GM23338 (cell line): Measurements from ENCODE around the gene TEKTIP1. TPM values are rescaled to one million over a fixed set of nuclear protein-coding genes. Genes with fewer than 3 reads are reported as not detected.

Experiments used
- ATAC-seq: fragments of 200-7000 bp; cut with Tn5 transposase; 3 replicates; pipeline ENCODE4 v1.9.1; 2020
- DNase-seq: peaks from one replicate; pipeline ENCODE4 v3.0.0-alpha.2; 2015; ENCODE audit warnings: low spot score
- H2AFZ ChIP-seq: fragments of 200-600 bp; sonication (generic); 2 replicates; pipeline ENCODE4 v1.8.0; 2016; ENCODE audit warnings: antibody characterized with exemption, mild to moderate bottlenecking, moderate library complexity
- H3F3A ChIP-seq: fragments of 200-600 bp; sonication (generic); replicated peaks from 2 replicates; pipeline ENCODE4 v1.8.0; 2017; ENCODE audit warnings: antibody characterized with exemption, mixed run types, low read depth
- H3K27ac ChIP-seq: fragments of 200-600 bp; sonication (generic); 2 replicates; pipeline ENCODE4 v1.6.1; 2016; ENCODE audit warnings: low read depth
- H3K27me3 ChIP-seq: fragments of 200-600 bp; sonication (generic); 2 replicates; pipeline ENCODE4 v1.8.0; 2016; ENCODE audit warnings: mild to moderate bottlenecking, mixed run types, moderate library complexity; ENCODE audit not compliant: insufficient read depth
- H3K36me3 ChIP-seq: fragments of 200-600 bp; sonication (generic); 2 replicates; pipeline ENCODE4 v1.8.0; 2016; ENCODE audit warnings: mild to moderate bottlenecking; ENCODE audit not compliant: insufficient read depth
- H3K4me1 ChIP-seq: fragments of 200-600 bp; sonication (generic); 2 replicates; pipeline ENCODE4 v1.8.0; 2016; ENCODE audit warnings: mild to moderate bottlenecking, moderate library complexity; ENCODE audit not compliant: insufficient read depth
- H3K4me2 ChIP-seq: fragments of 200-600 bp; sonication (generic); 2 replicates; pipeline ENCODE4 v1.7.1; 2017; ENCODE audit warnings: mixed run types
- H3K4me3 ChIP-seq: fragments of 200-600 bp; sonication (generic); 2 replicates; pipeline ENCODE4 v1.6.1; 2016; ENCODE audit warnings: mixed run types
- H3K79me2 ChIP-seq: fragments of 200-600 bp; sonication (generic); replicated peaks from 2 replicates; pipeline ENCODE4 v1.8.0; 2017; ENCODE audit warnings: mild to moderate bottlenecking; ENCODE audit not compliant: insufficient read depth
- H3K9me2 ChIP-seq: fragments of 200-600 bp; sonication (generic); 2 replicates; pipeline ENCODE4 v1.8.0; 2017; ENCODE audit not compliant: insufficient read depth
- H4K20me1 ChIP-seq: fragments of 200-600 bp; sonication (generic); replicated peaks from 2 replicates; pipeline ENCODE4 v1.8.0; 2017; ENCODE audit warnings: mild to moderate bottlenecking; ENCODE audit not compliant: insufficient read depth
- H3K27ac Mint-ChIP-seq: 2 replicates; pipeline ENCODE4 v1.8.0; 2020; ENCODE audit warnings: inconsistent platforms, mild to moderate bottlenecking, moderate library complexity, mixed read lengths
- H3K27me3 Mint-ChIP-seq: 3 replicates; pipeline ENCODE4 v1.8.0; 2022; ENCODE audit warnings: low read depth, mild to moderate bottlenecking, moderate library complexity, mixed read lengths, inconsistent platforms; ENCODE audit not compliant: insufficient read depth, poor library complexity
- H3K36me3 Mint-ChIP-seq: 3 replicates; pipeline ENCODE4 v1.8.0; 2021; ENCODE audit warnings: low read depth, mild to moderate bottlenecking, inconsistent platforms, moderate library complexity, mixed read lengths
- H3K4me1 Mint-ChIP-seq: 3 replicates; pipeline ENCODE4 v1.8.0; 2020; ENCODE audit warnings: mild to moderate bottlenecking, inconsistent platforms, mixed read lengths
- H3K4me3 Mint-ChIP-seq: 3 replicates; pipeline ENCODE4 v1.8.0; 2021; ENCODE audit warnings: moderate library complexity, mild to moderate bottlenecking, inconsistent platforms, mixed read lengths
- H3K9me3 Mint-ChIP-seq: 3 replicates; pipeline ENCODE4 v1.8.0; 2020; ENCODE audit warnings: moderate library complexity, mild to moderate bottlenecking, inconsistent platforms, mixed read lengths
- CREB1 ChIP-seq: fragments of 250-450 bp; sonication (Bioruptor Pico); IDR thresholded peaks from 2 replicates; pipeline ENCODE4 v1.5.0; 2020; ENCODE audit warnings: low read depth, mild to moderate bottlenecking, moderate library complexity
- CTCF ChIP-seq, 2 experiments: fragments of 200-600 bp in 1 of 2; sonication (generic) in 1 of 2; conservative IDR thresholded peaks; 2 replicates each; pipeline versions ENCODE4 v1.5.1 to v1.6.1; 2016 to 2017; ENCODE audit warnings: antibody characterized with exemption in 2 of 2, low read depth in 2 of 2, mild to moderate bottlenecking in 2 of 2, moderate library complexity in 1 of 2
- EZH2 ChIP-seq: fragments of 200-600 bp; sonication (generic); IDR thresholded peaks from one replicate; pipeline ENCODE4 v1.8.0; 2017; ENCODE audit warnings: antibody characterized with exemption, mild to moderate bottlenecking, low read depth; ENCODE audit not compliant: unreplicated experiment
- EZH2phosphoT487 ChIP-seq: fragments of 200-600 bp; sonication (generic); IDR thresholded peaks from one replicate; pipeline ENCODE4 v1.8.1; 2018; ENCODE audit warnings: antibody characterized with exemption; ENCODE audit not compliant: unreplicated experiment
- JUNB ChIP-seq: IDR thresholded peaks from one replicate; pipeline ENCODE4 v1.6.1; 2016; ENCODE audit warnings: antibody characterized with exemption; ENCODE audit not compliant: unreplicated experiment
- NANOG ChIP-seq: IDR thresholded peaks from 2 replicates; pipeline ENCODE4 v1.6.1; 2016; ENCODE audit warnings: antibody characterized with exemption, borderline replicate concordance
- POLR2AphosphoS5 ChIP-seq: IDR thresholded peaks from 2 replicates; pipeline ENCODE4 v1.6.1; 2016; ENCODE audit warnings: antibody characterized with exemption, low read depth
- REST ChIP-seq: IDR thresholded peaks from one replicate; pipeline ENCODE4 v1.6.1; 2018; ENCODE audit warnings: antibody characterized with exemption; ENCODE audit not compliant: unreplicated experiment
- STAT1 ChIP-seq: IDR thresholded peaks from one replicate; pipeline ENCODE4 v1.6.1; 2016; ENCODE audit warnings: antibody characterized with exemption; ENCODE audit not compliant: unreplicated experiment
- ZNF114 ChIP-seq: fragments of 250-450 bp; sonication (Bioruptor Pico); IDR thresholded peaks from 2 replicates; pipeline ENCODE4 v1.5.0; 2020; ENCODE audit warnings: mild to moderate bottlenecking, moderate library complexity
- long read RNA-seq: library from polyadenylated mRNA; unstranded; transcript quantifications from one replicate; pipeline ENCODE4 v2.0.0, GENCODE V29; 2020; ENCODE audit not compliant: unreplicated experiment
- polyA plus RNA-seq: library from polyadenylated mRNA; unstranded; fragments of >200 nt; fragmentation: Nextera tagmentation; extraction: Ambion mirVana; gene quantifications from 2 replicates; pipeline ENCODE4 v1.2.1, GENCODE V29; 2016
- total RNA-seq: library from RNA; depleted of rRNA; stranded (reverse); fragments of >200 nt; shearing (Covaris generic); gene quantifications from 2 replicates; pipeline ENCODE4 v1.2.3, GENCODE V29; 2014; rRNA removed

Gene TEKTIP1
- total RNA-seq (not detected in 2 replicates), polyA plus RNA-seq (0.50 TPM in 1 of 2 replicates, not detected in the other)
- long read RNA-seq, result 0 reads

GRCh38 chr19:3538965-3539755 is at the start of gene TEKTIP1:
Gene TEKTIP1, plus strand, starts transcription at chr19:3539174. Its CDS starts 4 bp downstream, at chr19:3539178.
- no peak for TF ChIP-seq NANOG
- no peak for TF ChIP-seq EZH2phosphoT487
- TF ChIP-seq STAT1, result no peak
- no peak for TF ChIP-seq CREB1
- TF ChIP-seq EZH2, result no peak
- no peak for TF ChIP-seq JUNB
- ATAC-seq (peak; percentile 56), DNase-seq (peak; percentile 51)
- Histone ChIP-seq H3K36me3 (no peaks in the 10 kb centered on the region), H3K79me2 (no peaks in the 10 kb centered on the region), H2AFZ (no peak within 1 kb of the TSS), H3K4me2 (peak within 1 kb of the TSS; percentile 26; the same call in 1 of the 2 replicates), H3K9me2 (no peaks in the 10 kb centered on the region), H3K27ac (no peak within 1 kb of the TSS), H4K20me1 (no peaks in the 10 kb centered on the region; the same call in 1 of the 2 replicates), H3K27me3 (no peaks in the 10 kb centered on the region), H3K4me1 (no peaks in the 10 kb centered on the region), H3K4me3 (no peak within 1 kb of the TSS), H3F3A (peaks cover 7% of the 10 kb centered on the region; the same call in 1 of the 2 replicates)
- Mint-ChIP-seq H3K4me1 (peaks cover 10% of the 10 kb centered on the region; the same call in 2 of the 3 replicates), H3K27ac (no peak within 1 kb of the TSS; the same call in 1 of the 2 replicates), H3K27me3 (peaks cover 23% of the 10 kb centered on the region), H3K9me3 (0 out of 3 replicates have a peak, but pooled peaks cover 3% of the 10 kb centered on the region), H3K4me3 (no peak within 1 kb of the TSS; the same call in 2 of the 3 replicates), H3K36me3 (peaks cover 24% of the 10 kb centered on the region)

GRCh38 chr19:3491396-3492119 is 47.4 kb upstream of the TEKTIP1 start:
- no peak overlapping the region for H3K4me3 ChIP-seq
- H2AFZ ChIP-seq, result no peak overlapping the region
- Mint-ChIP-seq H3K27ac (no peak overlapping the region), H3K36me3 (peaks cover 40% of the 10 kb centered on the region; the same call in 2 of the 3 replicates), H3K4me3 (no peak overlapping the region), H3K27me3 (peaks cover 8% of the 10 kb centered on the region), H3K9me3 (no peaks in the 10 kb centered on the region), H3K4me1 (no peaks in the 10 kb centered on the region)
- no peaks in the 10 kb centered on the region for H3K9me2 ChIP-seq
- peaks cover 5% of the 10 kb centered on the region; the same call in 1 of the 2 replicates for H3K36me3 ChIP-seq
- DNase-seq (no peak), ATAC-seq (no peak)
- no peaks in the 10 kb centered on the region for H3K79me2 ChIP-seq
- 0 out of 2 replicates have a peak, but pooled peaks cover 4% of the 10 kb centered on the region for H3F3A ChIP-seq
- H3K4me2 ChIP-seq, result no peak overlapping the region
- no peaks in the 10 kb centered on the region for H3K4me1 ChIP-seq
- H3K27ac ChIP-seq, result no peak overlapping the region
- H4K20me1 ChIP-seq, result no peaks in the 10 kb centered on the region
- H3K27me3 ChIP-seq, result no peaks in the 10 kb centered on the region
- TF ChIP-seq POLR2AphosphoS5 (no peak), ZNF114 (CRISPR knock-in tag) (no peak), CTCF (conservative IDR thresholded peaks at IDR 0.05; ENCODE audit: low read depth in 2 of 2) (no peak), EZH2 (no peak), REST (no peak)
